WTC11 (cell line): ENCODE measurements around the gene TMEM205. TPM values are rescaled to one million over a fixed set of nuclear protein-coding genes. Genes with fewer than 3 reads are reported as not detected.

Experiments
- ATAC-seq: fragments of 200-7000 bp; cut with Tn5 transposase; 2 replicates; pipeline ENCODE4 v1.10.0; 2021; ENCODE audit warnings: mild to moderate bottlenecking, moderate library complexity
- CTCF ChIA-PET: fragments of 300-600 bp; sonication (Branson Sonifier 250); formaldehyde crosslinking; loops from one replicate; lab custom pipeline; 2021; ENCODE audit warnings: antibody characterized with exemption; lab: Charles Lee
- POLR2A ChIA-PET: fragments of 350-600 bp; sonication (Branson Sonifier 250); formaldehyde crosslinking; loops from one replicate; lab custom pipeline; 2021; ENCODE audit warnings: antibody characterized with exemption; lab: Charles Lee
- DNase-seq: peaks from one replicate; pipeline ENCODE4 v3.0.0; 2021; ENCODE audit warnings: low spot score
- H3K27ac Mint-ChIP-seq: 2 replicates; pipeline ENCODE4 v1.8.0; 2021; ENCODE audit warnings: mixed read lengths
- H3K27me3 Mint-ChIP-seq: 2 replicates; pipeline ENCODE4 v1.8.0; 2021; ENCODE audit warnings: low read depth, mild to moderate bottlenecking, moderate library complexity, mixed read lengths
- H3K36me3 Mint-ChIP-seq: 2 replicates; pipeline ENCODE4 v1.8.0; 2021; ENCODE audit warnings: mixed read lengths
- H3K4me1 Mint-ChIP-seq: 2 replicates; pipeline ENCODE4 v1.8.0; 2022; ENCODE audit warnings: mixed read lengths
- H3K4me3 Mint-ChIP-seq: 2 replicates; pipeline ENCODE4 v1.8.0; 2021; ENCODE audit warnings: mild to moderate bottlenecking, moderate library complexity, mixed read lengths
- H3K9me3 Mint-ChIP-seq: 2 replicates; pipeline ENCODE4 v1.8.0; 2021; ENCODE audit warnings: mixed read lengths
- ATF3 ChIP-seq: sonication (generic); formaldehyde crosslinking; conservative IDR thresholded peaks from 2 replicates; pipeline ENCODE4 v1.8.1; 2022; ENCODE audit warnings: mild to moderate bottlenecking, missing genetic modification reagents
- CTCF ChIP-seq: fragments of 200-600 bp; IDR thresholded peaks from 2 replicates; pipeline ENCODE4 v1.8.0; 2022; ENCODE audit warnings: antibody characterized with exemption
- E2F5 ChIP-seq: sonication (generic); formaldehyde crosslinking; IDR thresholded peaks from 2 replicates; pipeline ENCODE4 v1.8.1; 2022; ENCODE audit warnings: mild to moderate bottlenecking, moderate library complexity, missing genetic modification reagents
- FOXJ3 ChIP-seq: sonication (generic); formaldehyde crosslinking; IDR thresholded peaks from 2 replicates; pipeline ENCODE4 v1.9.0; 2021; ENCODE audit warnings: missing genetic modification reagents, mild to moderate bottlenecking, borderline replicate concordance
- HMGA2 ChIP-seq: fragments of 250-450 bp; sonication (Bioruptor Pico); IDR thresholded peaks from 2 replicates; pipeline ENCODE4 v1.4.0; 2021; ENCODE audit warnings: mild to moderate bottlenecking, moderate library complexity
- IRF2 ChIP-seq: sonication (generic); formaldehyde crosslinking; IDR thresholded peaks from 2 replicates; pipeline ENCODE4 v1.8.0; 2022; ENCODE audit warnings: low read depth, missing genetic modification reagents, borderline replicate concordance
- KAT7 ChIP-seq: sonication (generic); formaldehyde crosslinking; IDR thresholded peaks from 2 replicates; pipeline ENCODE4 v1.8.1; 2023; ENCODE audit warnings: missing genetic modification reagents, mild to moderate bottlenecking, borderline replicate concordance
- NFYB ChIP-seq: sonication (generic); formaldehyde crosslinking; conservative IDR thresholded peaks from 2 replicates; pipeline ENCODE4 v1.8.0; 2022; ENCODE audit warnings: low read depth, missing genetic modification reagents
- NR1H2 ChIP-seq: sonication (generic); formaldehyde crosslinking; IDR thresholded peaks from 2 replicates; pipeline ENCODE4 v1.9.0; 2021; ENCODE audit warnings: mild to moderate bottlenecking, moderate library complexity, missing genetic modification reagents
- PREB ChIP-seq: sonication (generic); formaldehyde crosslinking; IDR thresholded peaks from 2 replicates; pipeline ENCODE4 v1.8.1; 2022; ENCODE audit warnings: mild to moderate bottlenecking, missing genetic modification reagents, moderate library complexity, borderline replicate concordance
- PRRX2 ChIP-seq: fragments of 250-450 bp; sonication (Bioruptor Pico); IDR thresholded peaks from 2 replicates; pipeline ENCODE4 v1.8.0; 2021; ENCODE audit warnings: mild to moderate bottlenecking
- RORB ChIP-seq: fragments of 250-450 bp; sonication (Bioruptor Pico); IDR thresholded peaks from 2 replicates; pipeline ENCODE4 v1.9.0; 2021; ENCODE audit warnings: mild to moderate bottlenecking
- SMAD4 ChIP-seq: sonication (generic); formaldehyde crosslinking; IDR thresholded peaks from 2 replicates; pipeline ENCODE4 v1.8.0; 2022; ENCODE audit warnings: mild to moderate bottlenecking, missing genetic modification reagents
- STAT6 ChIP-seq: sonication (generic); formaldehyde crosslinking; conservative IDR thresholded peaks from 2 replicates; pipeline ENCODE4 v1.8.1; 2023; ENCODE audit warnings: mild to moderate bottlenecking, low read depth, missing genetic modification reagents, moderate library complexity
- ZNF138 ChIP-seq: sonication (generic); formaldehyde crosslinking; conservative IDR thresholded peaks from 2 replicates; pipeline ENCODE4 v1.8.1; 2022; ENCODE audit warnings: mild to moderate bottlenecking, moderate library complexity, missing genetic modification reagents
- ZNF232 ChIP-seq: sonication (generic); formaldehyde crosslinking; IDR thresholded peaks from 2 replicates; pipeline ENCODE4 v1.8.0; 2022; ENCODE audit warnings: mild to moderate bottlenecking, missing genetic modification reagents
- ZNF281 ChIP-seq: sonication (generic); formaldehyde crosslinking; IDR thresholded peaks from 2 replicates; pipeline ENCODE4 v1.8.0; 2023; ENCODE audit warnings: mild to moderate bottlenecking, missing genetic modification reagents
- ZNF396 ChIP-seq: fragments of 250-450 bp; sonication (Bioruptor Pico); IDR thresholded peaks from 2 replicates; pipeline ENCODE4 v1.8.0; 2021; ENCODE audit warnings: mild to moderate bottlenecking, moderate library complexity, borderline replicate concordance
- ZNF423 ChIP-seq: fragments of 250-450 bp; sonication (Bioruptor Pico); IDR thresholded peaks from 2 replicates; pipeline ENCODE4 v2.1.2; 2022; ENCODE audit warnings: mild to moderate bottlenecking, moderate library complexity
- ZNF512 ChIP-seq: sonication (generic); formaldehyde crosslinking; IDR thresholded peaks from 2 replicates; pipeline ENCODE4 v1.8.1; 2022; ENCODE audit warnings: missing genetic modification reagents, borderline replicate concordance
- total RNA-seq: library from RNA; stranded (reverse); gene quantifications from 3 replicates; pipeline ENCODE4 v1.2.3, GENCODE V29; 2021

TMEM205 gene
- total RNA-seq, 1 experiment from 2014 or later: 69.9 TPM

GRCh38 chr19:11299946-11300810 is 45.9 kb downstream of the TMEM205 start:
- H3K36me3 Mint-ChIP-seq: no peaks in the 10 kb centered on the region
- ChIA-PET POLR2A (no interaction called here), CTCF (no interaction called here)
- no peaks in the 10 kb centered on the region; the same call in 1 of the 2 replicates for H3K27me3 Mint-ChIP-seq
- 0 out of 2 replicates have a peak, but pooled peaks cover 7% of the 10 kb centered on the region for H3K4me1 Mint-ChIP-seq
- DNase-seq: no peak
- no peak overlapping the region for H3K27ac Mint-ChIP-seq
- H3K4me3 Mint-ChIP-seq: no peak overlapping the region
- ATAC-seq: no peak
- TF ChIP-seq PRRX2 (CRISPR knock-in tag) (no peak), E2F5 (CRISPR knock-in tag) (no peak), STAT6 (CRISPR knock-in tag) (no peak), ZNF423 (CRISPR knock-in tag) (no peak), ZNF396 (CRISPR knock-in tag) (no peak), NFYB (CRISPR knock-in tag) (no peak), KAT7 (CRISPR knock-in tag) (no peak), HMGA2 (CRISPR knock-in tag) (no peak), ATF3 (no peak), SMAD4 (CRISPR knock-in tag) (no peak)
- H3K9me3 Mint-ChIP-seq: no peaks in the 10 kb centered on the region

- TF ChIP-seq ZNF281 (CRISPR knock-in tag) (no peak), IRF2 (CRISPR knock-in tag) (no peak), PREB (CRISPR knock-in tag) (no peak), ZNF512 (no peak), CTCF (no peak), ZNF232 (no peak), ZNF138 (CRISPR knock-in tag) (no peak), FOXJ3 (CRISPR knock-in tag) (no peak), RORB (CRISPR knock-in tag) (no peak), NR1H2 (CRISPR knock-in tag) (no peak)
- DNase-seq (no peak), ATAC-seq (no peak)
- Mint-ChIP-seq H3K36me3 (no peaks in the 10 kb centered on the region), H3K4me3 (no peak overlapping the region), H3K4me1 (peaks cover 12% of the 10 kb centered on the region), H3K27me3 (no peaks in the 10 kb centered on the region; the same call in 1 of the 2 replicates), H3K27ac (no peak overlapping the region), H3K9me3 (no peaks in the 10 kb centered on the region)
- ChIA-PET CTCF (interaction anchor here (1.0 to 3.1 kb wide), 9 partner anchors 11 to 186 kb away, joined by 3 to 35 read pairs (median 3); partner anchors contain the start of gene EPOR), POLR2A (no interaction called here)
These were observed 49.8 kb downstream of the TMEM205 start for GRCh38 chr19:11296264-11296663.
